T-helper 9 cell (primary cell): ENCODE results near the gene ZBTB22.
A peak's percentile ranks its signal among the peaks of the same experiment; 100 is the strongest.
"Not testable (repeated sequence)": the region's sequence is repeated elsewhere in the genome, so short reads cannot be mapped to it uniquely, and the experiment has no call there.

Experiments
- DNase-seq: peaks from one replicate; pipeline ENCODE4 v3.0.0-alpha.2; 2020
- total RNA-seq, 2 donors: gene quantifications; one replicate each; lab custom pipeline; 2026; lab: John Stamatoyannopoulos, UW

The ZBTB22 gene
- 29.2 to 42.9 reads per million in 2 donors for total RNA-seq

- peak; percentile 93 for DNase-seq
These were observed at the start of gene ZBTB22 for GRCh38 chr6:33317669-33318425. Gene ZBTB22 (minus strand): TSS chr6:33317744. CDS start chr6:33316916, 828 bp downstream.

GRCh38 chr6:33367009-33367714 lies 49.6 kb upstream of the ZBTB22 start:
- DNase-seq, result no peak

GRCh38 chr6:33365206-33365971 lies 47.8 kb upstream of the ZBTB22 start:
- not testable (repeated sequence) for DNase-seq

- DNase-seq, result not testable (repeated sequence)
These were observed 47.1 kb upstream of the ZBTB22 start for GRCh38 chr6:33364475-33365205.

- DNase-seq, result not testable (repeated sequence)
These were observed 45.9 kb upstream of the ZBTB22 start for GRCh38 chr6:33363486-33363885.

GRCh38 chr6:33359331-33359730 lies 41.8 kb upstream of the ZBTB22 start:
- DNase-seq, result no peak

- not testable (repeated sequence) for DNase-seq
These were observed 39.8 kb upstream of the ZBTB22 start for GRCh38 chr6:33357160-33357871.

- DNase-seq, result no peak
These were observed 38.8 kb upstream of the ZBTB22 start for GRCh38 chr6:33356295-33356694.

- not testable (repeated sequence) for DNase-seq
These were observed 38.3 kb upstream of the ZBTB22 start for GRCh38 chr6:33355860-33356259.

GRCh38 chr6:33347816-33348215 lies 30.3 kb upstream of the ZBTB22 start:
- no peak for DNase-seq

GRCh38 chr6:33346972-33347371 lies 29.4 kb upstream of the ZBTB22 start:
- DNase-seq, result not testable (repeated sequence)

- DNase-seq, result peak; percentile 53
These were observed 27.5 kb upstream of the ZBTB22 start for GRCh38 chr6:33344701-33345697.

GRCh38 chr6:33343953-33344611 lies 26.5 kb upstream of the ZBTB22 start:
- peak; percentile 50 for DNase-seq

- DNase-seq, result not testable (repeated sequence)
These were observed 26.0 kb upstream of the ZBTB22 start for GRCh38 chr6:33343606-33343952.

GRCh38 chr6:33339193-33339592 lies 21.6 kb upstream of the ZBTB22 start:
- no peak for DNase-seq

GRCh38 chr6:33336495-33336894 lies 19.0 kb upstream of the ZBTB22 start:
- no peak for DNase-seq

GRCh38 chr6:33335916-33336315 lies 18.4 kb upstream of the ZBTB22 start:
- no peak for DNase-seq

- DNase-seq, result no peak
These were observed 16.1 kb upstream of the ZBTB22 start for GRCh38 chr6:33333666-33334065.

- DNase-seq, result no peak
These were observed 13.2 kb upstream of the ZBTB22 start for GRCh38 chr6:33330736-33331135.

- DNase-seq, result no peak
These were observed 11.5 kb upstream of the ZBTB22 start for GRCh38 chr6:33329058-33329457.
